Muscle of back (tissue), 11 donors: ENCODE results near the gene THEM5. TPM values are rescaled to one million over a fixed set of nuclear protein-coding genes. Genes with fewer than 3 reads are reported as not detected.
A peak's percentile ranks its signal among the peaks of the same experiment; 100 is the strongest.
"Not testable (repeated sequence)": the region's sequence is repeated elsewhere in the genome, so short reads cannot be mapped to it uniquely, and the experiment has no call there.

Experiments
- DNase-seq, 3 donors: peaks; one replicate each; pipeline versions ENCODE4 v3.0.0 to v3.0.0-alpha.2; 2013
- polyA plus RNA-seq, 10 donors: library from polyadenylated mRNA; unstranded; fragments of 120-200 nt; gene quantifications; one replicate each; pipeline ENCODE4 v1.2.1, GENCODE V29; 2013; ENCODE audit not compliant: insufficient read length in 10 of 10

Gene THEM5
- polyA plus RNA-seq, 10 donors = 0.21 to 4.2 (median 0.59) TPM

DNA sequence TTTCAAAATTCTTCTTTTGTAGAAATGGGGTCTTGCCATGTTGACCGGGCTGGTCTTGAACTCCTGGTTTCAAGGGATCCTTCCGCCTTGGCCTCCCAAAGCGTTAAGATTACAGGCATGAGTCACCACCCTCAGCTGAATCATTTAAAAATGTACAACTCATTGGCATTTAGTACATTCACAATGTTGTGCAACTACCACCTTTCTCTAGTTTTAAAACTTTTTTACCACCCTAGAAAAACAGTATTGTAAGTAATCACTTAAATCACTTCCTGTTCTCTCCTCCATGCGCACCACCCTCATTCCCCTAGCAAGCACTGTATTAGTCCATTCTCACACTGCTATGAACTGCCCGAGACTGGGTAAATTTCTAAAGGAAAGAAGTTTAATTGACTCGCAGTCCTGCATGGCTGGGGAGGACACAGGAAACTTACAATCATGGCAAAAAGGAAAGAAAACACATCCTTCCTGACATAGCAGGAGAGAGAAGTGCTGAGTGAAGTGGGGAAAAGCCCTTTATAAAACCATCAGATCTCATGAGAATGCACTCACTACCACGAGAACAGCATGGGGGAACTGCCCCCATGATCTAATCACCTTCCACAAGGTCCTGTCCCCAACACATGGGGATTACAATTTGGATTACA, 14.4 kb upstream of the THEM5 start:
- DNase-seq = no peak

DNA sequence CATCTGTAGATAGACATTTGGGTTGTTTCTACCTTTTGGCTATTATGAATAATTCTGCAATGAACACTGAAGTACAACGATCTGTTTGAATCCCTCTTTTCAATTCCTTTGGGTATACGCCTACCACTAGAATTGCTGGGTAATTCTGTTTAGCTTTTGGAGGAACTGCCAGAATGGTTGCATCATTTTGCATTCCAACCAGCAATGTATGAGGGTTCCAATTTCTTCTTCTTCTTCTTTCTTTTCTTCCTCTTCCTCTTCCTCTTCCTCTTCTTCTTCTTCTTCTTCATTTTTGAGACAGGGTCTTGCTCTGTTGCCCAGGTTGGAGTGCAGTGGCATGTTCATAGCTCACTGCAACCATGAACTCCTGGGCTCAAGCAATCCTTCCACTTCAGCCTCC, 13.8 kb upstream of the THEM5 start:
- no peak for DNase-seq

DNA sequence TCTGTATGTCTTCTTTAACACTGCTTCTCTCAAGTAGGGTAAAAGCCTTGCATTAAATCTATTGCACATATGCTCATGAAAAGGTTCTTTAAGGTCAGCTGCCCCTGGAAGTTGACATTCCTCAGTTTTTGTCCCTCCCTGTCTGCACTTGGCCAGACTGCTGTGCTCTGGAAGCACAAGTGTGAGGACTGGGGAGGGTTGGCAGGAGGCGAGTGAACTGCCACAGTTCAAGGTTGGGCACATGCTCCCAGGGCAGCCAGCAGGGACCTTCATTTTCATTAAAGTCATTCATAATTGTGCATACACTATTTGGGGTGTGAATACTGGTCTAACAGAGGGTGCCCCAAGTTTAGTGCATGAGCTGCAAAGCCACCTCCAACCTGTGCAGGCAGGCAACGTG, 10.9 kb upstream of the THEM5 start:
- DNase-seq = no peak

DNA sequence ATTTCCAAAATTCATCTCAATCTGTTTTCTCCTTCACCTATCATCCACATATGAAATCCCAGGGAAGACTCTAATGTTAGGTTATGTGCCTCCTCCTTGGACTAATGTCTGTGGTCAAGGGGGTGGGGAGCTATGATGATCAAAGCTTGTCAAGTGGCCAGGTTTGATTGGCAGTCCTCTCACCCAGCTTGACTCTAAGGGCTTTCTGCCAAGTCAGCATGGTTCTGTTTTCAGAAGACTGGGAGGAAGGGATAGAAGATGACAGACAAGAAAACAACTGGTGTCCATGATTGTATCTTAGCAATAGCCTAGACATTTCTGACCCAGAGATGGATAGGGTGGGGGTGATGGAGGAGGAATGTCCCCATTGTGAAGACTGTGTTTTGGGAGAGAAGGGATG, 9.1 kb upstream of the THEM5 start:
- DNase-seq = no peak

DNA sequence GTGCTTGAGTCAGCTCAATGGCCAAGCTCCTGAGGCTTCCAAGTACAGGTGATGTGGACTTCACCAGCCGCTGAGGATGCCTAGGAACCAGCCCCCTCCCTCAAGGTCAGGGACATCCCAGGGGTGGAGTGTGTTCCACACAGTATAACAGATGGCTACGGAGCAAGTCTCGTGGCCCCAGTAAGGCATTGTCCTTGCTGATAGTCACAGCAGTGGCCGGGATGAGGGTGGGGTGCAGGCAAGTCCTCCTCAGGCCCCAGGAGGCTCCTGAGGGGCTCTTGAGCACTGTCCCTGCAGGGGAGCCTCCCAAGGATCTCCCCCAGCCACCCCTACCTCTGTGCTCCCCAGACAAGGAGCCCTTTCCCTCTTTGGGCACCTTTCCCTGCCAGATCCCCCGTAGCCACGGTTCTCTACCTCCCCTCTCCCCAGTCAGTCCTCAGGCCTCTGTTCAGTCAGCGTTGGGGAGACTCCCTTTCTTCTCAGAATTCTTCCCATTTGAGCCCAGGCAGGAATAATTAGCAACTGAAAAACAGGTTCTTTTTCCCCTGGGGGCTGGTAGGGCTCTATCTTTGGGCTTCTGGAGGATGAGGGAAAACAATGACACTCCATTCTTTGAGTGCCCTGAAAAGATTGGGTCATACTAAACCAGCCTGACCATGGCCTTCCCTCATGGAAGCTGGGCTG, 7.1 kb upstream of the THEM5 start:
- DNase-seq = no peak

DNA sequence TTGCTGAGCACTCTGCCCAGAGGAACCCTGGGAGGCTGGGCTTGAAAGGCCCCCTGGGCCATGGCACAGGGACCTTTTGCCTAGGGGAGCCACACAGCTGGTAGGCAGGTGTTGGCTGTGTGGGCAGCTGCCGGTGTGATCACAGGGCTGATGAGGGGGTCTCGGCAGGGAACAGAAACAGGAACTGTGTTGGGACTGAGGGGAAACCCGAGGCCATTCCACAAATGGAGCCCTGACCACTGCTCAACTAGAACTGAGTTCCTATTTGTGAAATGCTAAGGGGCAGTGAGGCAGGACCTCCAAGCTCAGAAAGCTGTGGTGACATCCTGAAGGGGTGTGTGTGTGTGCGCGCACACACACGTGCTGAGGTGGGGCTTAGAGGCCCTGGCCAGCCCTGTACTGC, 6.4 kb upstream of the THEM5 start:
- no peak for DNase-seq

DNA sequence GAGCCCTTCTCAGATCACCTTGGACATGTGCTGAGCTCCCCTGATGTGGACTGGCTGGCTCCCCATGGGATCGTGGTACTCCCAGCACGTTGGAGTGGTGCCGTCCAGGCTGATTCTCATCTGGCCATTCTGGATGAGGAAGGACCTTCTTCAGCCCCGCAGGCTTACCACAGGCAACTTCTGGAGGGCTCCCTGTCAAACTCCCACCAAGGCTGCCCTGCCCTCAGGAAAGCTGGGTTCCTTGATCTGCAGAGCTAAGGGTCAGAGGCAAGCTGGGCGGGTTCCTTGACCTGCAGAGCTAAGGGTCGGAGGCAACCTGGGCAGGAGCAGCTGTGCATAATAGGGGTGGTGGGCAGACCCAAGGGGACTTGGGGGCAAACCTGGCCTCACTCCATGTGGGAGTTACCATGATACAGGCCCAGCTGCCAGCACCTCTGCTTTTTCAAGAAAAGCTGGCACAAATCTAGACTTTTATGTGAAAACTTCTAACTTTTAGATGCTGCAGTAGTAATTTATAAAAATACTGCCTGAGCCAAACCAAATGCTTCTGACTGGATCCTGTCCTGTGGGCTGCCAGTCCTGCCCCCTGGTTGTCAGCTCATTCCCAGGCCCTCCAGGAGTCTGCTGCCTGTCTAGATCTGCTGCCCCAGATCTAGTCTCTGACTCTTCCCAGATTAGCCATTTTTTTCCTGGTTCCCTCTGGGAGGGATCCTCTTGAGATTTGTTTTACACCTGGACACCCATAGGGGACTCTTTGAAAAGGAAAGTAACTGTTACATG, 5.6 kb upstream of the THEM5 start:
- no peak for DNase-seq

DNA sequence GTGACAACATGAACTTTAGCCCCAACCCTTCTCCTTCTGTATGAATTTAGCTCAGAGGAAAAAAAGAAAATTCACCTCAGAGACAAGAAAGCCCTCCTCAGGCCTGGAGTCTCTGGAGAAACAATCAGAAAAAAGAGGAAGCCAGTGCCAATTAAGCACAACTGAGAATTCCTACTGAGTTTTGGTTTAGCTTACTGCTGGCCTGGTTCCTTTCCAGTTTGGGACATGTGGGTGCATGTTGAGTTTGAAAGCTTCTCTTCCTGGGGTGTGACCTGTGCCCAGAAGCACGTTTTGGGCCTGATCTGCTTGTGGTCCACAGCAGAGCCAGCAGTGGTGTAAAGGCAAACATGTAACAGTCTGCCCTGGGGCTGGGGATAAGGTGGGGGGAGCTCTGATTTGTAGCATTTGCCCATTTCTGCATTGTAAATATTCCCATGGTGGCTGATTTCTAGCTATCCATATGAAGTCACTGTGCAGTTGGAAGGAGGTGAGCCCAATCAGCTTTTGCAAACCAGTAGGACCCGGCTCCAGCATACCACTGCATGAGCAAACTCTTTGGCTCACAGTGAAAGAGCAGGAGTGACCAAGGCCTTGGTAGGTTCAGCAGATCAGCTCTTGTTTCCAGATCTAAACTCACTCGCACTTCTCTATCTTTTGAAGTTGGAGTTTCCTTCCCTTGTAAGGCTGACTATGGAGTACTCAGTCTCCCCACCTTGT, 4.7 kb upstream of the THEM5 start:
- DNase-seq = no peak

DNA sequence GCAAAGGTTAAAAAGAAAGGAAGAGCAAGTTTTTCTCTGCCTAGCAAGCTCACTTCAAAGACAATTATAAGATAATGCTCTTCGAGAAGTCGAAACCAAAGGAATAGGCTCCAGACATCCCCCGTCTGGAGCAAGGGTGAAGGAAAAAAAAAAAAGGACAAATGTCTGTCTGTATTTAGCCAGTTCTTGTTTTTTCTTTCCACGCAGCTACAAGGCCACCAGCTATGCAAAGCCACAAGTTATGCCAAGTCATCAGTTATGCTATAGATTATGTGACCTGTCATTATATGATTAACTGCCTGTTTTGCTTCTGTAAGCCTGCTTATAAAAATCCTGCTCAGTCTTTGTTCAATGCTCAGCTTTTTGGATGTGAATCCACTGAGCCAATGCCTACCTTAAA, 2.4 kb upstream of the THEM5 start:
- DNase-seq = no peak

DNA sequence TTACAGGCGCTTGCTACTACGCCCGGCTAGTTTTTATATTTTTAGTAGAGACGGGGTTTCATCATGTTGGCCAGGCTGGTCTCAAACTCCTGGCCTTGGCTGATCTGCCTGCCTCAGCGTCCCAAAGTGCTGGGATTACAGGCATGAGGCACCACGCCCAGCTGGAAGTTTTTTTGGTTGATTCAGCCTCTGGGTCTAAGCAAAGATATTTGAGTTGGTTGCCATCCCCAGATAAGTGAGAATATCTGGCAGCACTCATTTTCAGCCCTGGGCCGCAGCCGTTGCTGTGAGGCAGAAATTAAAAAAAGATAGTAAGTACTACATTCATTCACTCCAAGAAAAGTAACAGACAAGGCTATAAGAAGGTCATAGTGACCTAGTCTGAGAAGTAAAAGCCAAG, 2.0 kb upstream of the THEM5 start:
- DNase-seq = not testable (repeated sequence)

DNA sequence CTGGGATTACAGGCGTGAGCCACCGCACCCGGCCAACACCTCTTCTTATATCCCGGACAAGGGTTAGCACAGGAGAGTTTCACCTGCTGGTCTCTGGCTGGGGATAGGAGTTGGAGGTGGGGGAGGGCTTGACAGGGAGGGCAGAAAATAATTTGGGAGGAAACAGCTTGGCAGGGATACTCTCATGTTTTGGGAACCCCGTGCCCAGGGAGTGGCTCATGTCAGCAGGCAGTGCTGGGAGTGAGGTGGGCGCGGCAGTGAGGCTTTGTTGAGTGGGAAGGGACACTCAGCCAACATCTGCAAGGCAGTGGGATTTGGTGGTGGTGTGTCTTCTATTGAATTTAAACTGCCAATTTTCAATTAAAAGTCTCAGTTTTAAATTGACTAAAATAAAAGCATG, 1.1 kb upstream of the THEM5 start:
- no peak for DNase-seq

DNA sequence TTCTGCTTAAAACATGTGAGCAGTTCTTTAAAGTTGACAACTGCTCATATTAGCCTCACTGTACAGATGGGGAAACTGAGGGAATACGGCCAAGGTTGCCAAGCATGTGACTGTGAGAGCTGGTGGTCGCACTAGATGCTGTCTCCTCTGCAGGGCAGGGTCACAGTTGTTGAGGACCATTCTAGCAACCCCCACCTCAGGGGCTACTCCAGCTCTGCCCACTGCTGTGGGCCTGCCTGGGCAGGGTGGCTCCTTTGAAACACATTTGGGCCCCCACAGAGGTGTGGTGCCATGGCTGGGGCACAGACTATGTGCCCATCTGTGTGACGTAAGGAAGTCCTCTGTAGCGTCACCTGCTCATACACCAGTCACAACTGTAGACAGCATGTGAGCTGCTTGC, 779 bp downstream of the THEM5 start:
- no peak for DNase-seq

DNA sequence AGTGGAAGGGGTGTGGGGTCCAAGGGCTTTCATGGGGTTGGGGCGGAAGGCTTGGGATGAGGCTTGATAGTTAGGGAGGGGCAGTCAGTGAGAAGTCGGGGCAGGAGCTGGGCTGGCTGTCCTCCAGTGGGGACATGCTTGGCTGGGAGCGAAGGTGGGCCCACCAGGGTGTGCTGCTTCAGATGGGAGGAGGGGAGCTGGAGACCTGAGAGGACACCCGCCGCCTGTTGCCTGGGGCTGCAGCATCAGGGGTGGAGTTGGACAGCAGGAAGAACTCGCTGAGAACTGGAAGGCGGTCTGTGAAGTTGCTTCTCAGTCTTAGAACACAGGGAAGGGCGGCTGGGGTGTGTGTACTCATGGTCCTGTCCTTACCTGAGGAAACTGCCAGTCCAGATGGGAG, 1.6 kb downstream of the THEM5 start:
- no peak for DNase-seq

DNA sequence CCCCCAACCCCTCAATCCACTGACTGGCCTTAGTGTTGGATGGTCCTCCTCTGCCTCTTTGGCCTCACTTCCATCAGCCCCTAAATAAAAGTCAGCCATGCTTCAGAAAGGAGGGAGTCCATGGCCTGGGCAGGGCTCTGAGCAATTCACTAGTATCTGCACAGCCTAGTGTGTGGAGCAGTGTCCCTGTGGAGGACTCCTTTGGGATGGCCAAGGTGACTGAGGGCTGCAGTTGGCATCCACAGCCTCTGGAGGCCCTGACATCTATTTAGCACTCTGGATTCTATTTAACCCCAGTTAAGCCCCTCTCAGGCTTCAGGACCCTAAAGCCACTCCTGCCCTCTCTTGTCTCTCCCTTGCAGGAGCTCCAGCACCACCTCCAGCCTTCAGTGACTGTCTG, 3.6 kb downstream of the THEM5 start:
- DNase-seq = no peak

DNA sequence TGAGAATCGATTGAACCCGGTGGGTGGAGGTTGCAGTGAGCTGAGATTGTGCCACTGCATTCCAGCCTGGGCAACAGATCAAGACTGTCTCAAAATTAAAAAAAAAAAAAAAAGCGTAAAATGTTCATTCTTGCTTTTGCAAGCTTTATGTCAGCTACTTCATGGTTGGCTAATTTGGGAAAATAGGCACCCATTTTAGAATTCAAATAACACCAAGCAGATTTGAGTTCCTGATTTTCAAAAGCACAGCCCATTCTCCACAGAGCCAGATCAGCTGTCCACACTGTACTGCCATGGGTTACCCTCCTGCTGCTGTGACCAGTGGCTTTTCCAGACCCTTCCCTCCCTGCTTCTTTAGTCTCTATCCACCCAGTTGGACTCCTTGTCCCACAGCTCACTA, 4.4 kb downstream of the THEM5 start:
- DNase-seq = no peak

DNA sequence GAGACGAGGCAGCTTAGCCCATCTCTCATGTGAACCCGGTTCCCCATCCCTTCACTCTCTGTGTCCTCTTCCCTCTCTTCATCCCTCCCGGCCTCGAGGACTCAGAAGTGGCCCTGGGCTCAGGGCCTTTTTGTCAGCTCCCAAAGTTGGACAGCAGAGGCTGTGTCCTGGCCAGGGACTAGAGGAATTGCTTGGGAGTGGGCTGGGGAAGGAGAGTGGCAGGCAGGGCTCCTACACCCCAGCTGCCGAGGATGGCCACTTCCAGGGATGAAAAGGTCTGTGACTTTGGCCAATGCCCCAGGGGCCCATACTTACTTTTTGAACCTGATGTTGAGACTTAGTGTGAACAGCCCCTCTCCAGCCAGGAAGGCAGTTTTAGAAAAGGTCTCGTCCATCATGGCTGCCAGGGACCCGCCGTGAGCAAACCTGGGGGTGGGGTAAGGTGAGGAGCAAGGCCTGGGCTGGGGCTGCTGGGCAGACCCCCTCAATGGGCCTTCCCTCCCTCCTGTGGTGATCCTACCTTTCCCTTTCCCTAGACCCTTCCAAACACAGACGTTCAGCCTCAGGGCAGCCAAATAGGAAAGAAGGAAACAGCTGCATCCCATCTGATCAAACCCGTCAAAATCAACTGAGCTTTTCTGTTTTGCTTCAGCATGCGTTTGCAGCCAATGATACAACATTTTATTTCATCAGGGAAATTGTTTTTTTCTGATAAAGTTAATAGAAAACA, 5.5 kb downstream of the THEM5 start:
- DNase-seq = peak in 1 of 3 donors; percentile 37

DNA sequence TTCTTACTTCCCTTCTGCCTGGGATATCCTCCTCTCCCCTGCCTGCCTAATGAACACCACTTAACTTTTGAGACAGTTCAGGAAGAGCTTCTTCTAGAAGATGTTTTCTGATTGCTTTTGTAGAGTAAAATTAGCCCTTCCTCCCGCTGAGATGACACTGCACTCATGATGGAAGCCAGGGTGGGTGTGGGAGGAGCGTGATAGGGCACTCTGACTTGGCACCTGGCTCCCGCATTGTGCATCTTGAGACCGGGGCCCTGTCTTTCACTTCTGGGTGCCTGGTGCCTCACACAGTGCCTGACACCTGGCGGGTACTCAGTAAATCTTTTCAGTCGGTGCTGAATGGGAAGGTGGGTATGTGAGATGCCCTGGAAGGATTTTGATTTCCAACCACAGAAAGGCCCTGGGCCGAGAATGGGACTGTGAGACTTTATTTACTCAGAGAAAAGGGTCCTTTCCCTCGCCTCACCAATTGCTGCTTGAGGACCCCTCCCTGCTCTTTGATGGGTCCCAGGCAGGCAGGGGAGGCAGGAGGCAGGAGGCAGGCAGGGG, 6.8 kb downstream of the THEM5 start:
- DNase-seq = no peak

DNA sequence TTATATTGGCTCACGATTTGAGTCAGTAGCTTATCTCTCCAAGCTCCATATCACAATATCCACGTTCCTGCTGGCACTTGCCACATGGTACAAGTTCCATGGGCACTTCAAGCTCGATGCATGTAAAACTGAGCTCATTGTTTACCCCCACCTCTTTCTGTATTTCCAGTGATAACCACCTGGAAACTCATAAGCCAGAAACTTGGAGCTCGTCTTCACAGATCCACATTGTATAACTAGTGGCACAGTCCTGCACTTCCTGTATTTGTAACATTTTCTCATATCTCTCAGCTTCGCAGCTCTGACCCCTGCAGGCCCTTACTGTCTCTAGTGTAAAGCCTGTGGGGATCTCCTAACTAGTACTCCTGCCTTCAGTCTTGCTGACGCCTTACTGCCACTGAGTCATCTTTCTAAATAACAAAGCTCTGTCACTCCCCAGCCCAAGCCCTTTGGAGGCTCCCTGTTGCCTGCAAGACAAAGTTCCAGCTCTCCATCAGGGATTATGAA, 7.4 kb downstream of the THEM5 start:
- DNase-seq = no peak

DNA sequence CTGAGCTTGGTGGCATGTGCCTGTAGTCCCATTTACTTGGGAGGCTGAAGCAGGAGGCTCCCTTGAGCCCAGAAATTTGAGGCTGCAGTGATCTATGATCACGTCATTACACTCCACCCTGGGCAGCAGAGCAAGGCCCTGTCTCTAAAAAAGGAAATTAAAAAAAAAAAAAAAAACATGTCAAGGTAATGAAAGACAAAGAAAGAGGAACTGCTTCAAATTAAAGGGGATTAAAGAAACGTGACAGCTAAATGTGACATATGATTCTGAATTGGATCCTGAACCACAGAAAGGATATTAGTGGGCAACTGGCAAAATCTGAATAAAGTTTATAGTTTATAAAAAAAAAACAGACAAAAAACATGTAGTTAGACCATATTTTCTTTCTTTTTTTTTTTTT, 10.1 kb downstream of the THEM5 start:
- no peak for DNase-seq

DNA sequence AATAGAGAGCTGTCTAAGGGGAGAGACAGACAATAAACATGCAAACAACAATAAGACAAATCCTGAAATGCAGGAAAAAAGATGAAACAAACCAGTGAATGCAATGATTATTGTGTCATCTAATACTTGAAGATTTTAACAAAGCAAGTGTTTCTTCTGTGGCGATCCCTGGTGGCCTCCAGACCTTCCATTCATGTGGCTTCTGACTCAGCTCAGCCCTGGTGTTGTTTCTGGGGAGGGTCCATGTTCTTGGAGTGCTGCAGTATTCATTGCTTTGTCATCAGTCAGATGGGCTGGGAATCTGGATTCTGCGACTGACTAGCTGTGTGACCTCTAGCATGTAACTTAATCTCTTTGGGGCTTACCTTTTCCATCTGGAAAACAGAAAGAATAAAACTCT, 12.4 kb downstream of the THEM5 start:
- no peak for DNase-seq

DNA sequence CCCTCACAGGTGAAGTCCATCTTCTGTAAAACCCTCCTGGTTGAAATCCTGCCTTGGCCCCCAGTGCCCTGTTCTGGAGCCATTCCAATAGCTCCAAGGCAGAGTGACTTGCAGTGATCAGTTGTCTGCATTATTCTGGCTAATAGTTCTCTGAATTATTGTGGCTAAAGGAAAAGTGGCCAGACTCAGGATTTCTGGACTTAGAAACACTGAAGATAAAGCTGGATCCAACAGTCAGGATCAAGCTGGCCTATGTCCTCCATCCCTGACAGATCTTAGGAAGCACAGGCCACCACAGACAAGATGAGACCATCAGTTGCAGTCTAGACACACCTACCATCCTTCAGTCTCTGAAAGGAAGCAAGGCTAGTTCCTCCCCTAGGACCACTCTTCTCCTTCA, 13.1 kb downstream of the THEM5 start:
- DNase-seq = no peak
